Hepatocyte (in vitro differentiated cells): ENCODE measurements around the gene TTC33.

Source experiments
- EZH2phosphoT487 ChIP-seq: fragments of 200-600 bp; sonication (generic); IDR thresholded peaks from one replicate; pipeline ENCODE4 v1.6.1; 2018; ENCODE audit warnings: antibody characterized with exemption, mild to moderate bottlenecking, low read depth, moderate library complexity; ENCODE audit not compliant: unreplicated experiment, severe bottlenecking
- TF ChIP-seq, protein P1 (sequence below): fragments of 200-600 bp; sonication (generic); IDR thresholded peaks from 2 replicates; pipeline ENCODE4 v1.5.1; 2016; ENCODE audit warnings: antibody characterized with exemption, mild to moderate bottlenecking; ENCODE audit not compliant: poor library complexity

DNA sequence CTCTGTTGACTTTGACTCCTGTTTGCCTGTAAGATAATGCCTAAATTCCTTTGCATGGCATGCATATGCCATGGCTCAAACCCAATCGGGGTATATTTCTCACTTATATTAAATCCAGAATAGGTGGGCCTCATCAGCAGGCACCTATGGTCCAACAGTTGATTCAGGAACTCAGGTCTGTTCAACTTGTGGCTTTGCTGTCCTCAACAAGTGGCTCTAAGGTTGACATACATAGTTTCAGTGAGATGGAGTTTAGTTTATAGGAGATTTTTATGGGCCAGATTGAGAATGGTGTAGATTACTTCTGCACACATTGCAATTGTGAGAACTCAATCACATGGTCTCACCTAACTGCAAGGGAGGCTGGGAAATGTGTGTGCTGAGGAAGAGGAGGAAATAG, 107.6 kb downstream of the TTC33 start:
- TF ChIP-seq, protein P1, sequence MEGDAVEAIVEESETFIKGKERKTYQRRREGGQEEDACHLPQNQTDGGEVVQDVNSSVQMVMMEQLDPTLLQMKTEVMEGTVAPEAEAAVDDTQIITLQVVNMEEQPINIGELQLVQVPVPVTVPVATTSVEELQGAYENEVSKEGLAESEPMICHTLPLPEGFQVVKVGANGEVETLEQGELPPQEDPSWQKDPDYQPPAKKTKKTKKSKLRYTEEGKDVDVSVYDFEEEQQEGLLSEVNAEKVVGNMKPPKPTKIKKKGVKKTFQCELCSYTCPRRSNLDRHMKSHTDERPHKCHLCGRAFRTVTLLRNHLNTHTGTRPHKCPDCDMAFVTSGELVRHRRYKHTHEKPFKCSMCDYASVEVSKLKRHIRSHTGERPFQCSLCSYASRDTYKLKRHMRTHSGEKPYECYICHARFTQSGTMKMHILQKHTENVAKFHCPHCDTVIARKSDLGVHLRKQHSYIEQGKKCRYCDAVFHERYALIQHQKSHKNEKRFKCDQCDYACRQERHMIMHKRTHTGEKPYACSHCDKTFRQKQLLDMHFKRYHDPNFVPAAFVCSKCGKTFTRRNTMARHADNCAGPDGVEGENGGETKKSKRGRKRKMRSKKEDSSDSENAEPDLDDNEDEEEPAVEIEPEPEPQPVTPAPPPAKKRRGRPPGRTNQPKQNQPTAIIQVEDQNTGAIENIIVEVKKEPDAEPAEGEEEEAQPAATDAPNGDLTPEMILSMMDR = no peak
- no peak for TF ChIP-seq EZH2phosphoT487
